LHCN-M2 (cell line): Measurements from ENCODE around the gene KCNE3. TPM values are rescaled to one million over a fixed set of nuclear protein-coding genes. Genes with fewer than 3 reads are reported as not detected.

Experiments
- DNase-seq: peaks from one replicate; pipeline ENCODE4 v3.0.0-alpha.2; 2012; ENCODE audit warnings: low read depth
- total RNA-seq: library from RNA; depleted of rRNA; stranded (reverse); fragments of >200 nt; gene quantifications from 2 replicates; pipeline ENCODE4 v1.2.3, GENCODE V29; 2014

The KCNE3 gene
- total RNA-seq, 1 experiment from 2014 or later = 0.23 TPM

- no peak for DNase-seq
These were observed 4.5 kb upstream of the KCNE3 start for GRCh38 chr11:74471668-74472429.

DNA sequence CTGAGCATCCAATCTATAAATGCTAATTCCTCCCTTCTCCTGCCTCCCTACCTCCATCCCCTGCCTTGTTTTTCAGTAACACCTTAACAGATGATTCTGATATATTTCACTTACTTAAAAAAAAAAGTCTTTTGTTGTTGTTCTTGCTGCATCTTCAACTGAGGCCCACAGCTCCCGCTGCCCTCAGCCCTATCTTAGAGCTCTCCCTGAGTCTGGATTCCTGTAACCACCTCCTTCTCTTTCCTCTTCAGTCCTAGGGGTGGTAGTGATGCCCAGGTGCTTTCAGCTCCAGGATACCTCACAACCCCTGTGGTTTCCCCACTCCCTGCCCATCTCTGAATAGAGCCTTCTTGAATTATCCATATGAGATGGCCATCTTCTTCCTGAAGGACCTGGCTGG lies 3.7 kb upstream of the KCNE3 start:
- DNase-seq = no peak

GRCh38 chr11:74470526-74470925 lies 3.2 kb upstream of the KCNE3 start:
- DNase-seq = no peak

DNA sequence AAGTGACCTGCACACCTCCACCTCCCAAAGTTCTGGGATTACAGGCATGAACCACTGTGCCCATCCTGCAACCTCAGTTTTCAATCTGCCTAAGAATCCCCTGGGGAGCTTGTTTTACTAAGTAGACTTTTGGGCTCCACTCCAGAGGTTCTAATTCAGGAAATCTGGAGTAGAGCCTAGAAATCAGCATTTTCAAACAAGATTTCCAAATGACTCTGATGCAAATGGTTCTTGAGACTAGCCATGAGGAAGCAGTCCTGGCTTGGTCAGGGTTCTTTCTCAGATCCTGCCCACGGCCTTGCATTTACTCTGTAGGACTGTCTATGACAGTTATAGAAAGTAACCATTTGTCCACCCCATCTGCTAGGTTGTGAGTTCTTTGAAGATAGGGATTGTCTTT lies 1.6 kb upstream of the KCNE3 start:
- no peak for DNase-seq

DNA sequence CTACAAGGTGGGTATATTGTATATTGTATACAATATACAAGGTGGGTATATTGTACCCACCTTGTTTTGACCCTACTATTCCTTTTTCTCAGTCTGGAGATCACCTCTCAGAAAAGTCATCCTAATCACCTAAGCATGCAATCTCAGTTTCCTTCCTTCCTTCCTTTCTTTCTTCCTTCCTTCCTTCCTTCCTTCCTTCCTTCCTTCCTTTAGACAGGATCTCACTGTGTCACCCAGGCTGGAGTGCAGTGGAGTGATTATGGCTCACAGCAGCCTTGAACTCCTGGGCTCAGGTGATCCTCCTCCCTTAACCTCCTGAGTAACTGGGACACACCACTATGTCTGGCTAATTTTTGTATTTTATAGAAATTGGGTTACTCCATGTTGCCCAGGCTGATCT lies 1.2 kb upstream of the KCNE3 start:
- no peak for DNase-seq

GRCh38 chr11:74468058-74468457 lies 709 bp upstream of the KCNE3 start:
- DNase-seq = no peak

- no peak for DNase-seq
These were observed 2.0 kb downstream of the KCNE3 start for GRCh38 chr11:74465291-74465708.

DNA sequence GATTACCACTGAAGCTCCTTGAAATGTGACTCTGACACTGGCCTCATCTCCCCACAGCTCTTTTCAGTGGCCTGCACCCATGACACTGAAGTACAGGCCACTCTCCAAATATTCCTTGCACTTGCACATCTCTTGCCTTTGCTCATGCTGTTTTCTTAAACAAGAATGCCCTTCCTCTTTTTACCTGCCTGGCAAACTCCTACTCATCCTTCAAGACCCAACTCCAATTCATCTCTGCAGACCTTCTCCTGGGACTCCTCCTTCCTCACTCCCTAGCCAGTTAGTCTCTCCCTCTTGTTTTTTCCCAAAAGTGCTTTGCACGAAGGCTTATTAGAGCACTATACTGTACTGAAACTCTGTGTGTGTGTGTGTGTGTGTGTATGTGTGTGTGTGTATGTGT lies 2.6 kb downstream of the KCNE3 start:
- DNase-seq = no peak

DNA sequence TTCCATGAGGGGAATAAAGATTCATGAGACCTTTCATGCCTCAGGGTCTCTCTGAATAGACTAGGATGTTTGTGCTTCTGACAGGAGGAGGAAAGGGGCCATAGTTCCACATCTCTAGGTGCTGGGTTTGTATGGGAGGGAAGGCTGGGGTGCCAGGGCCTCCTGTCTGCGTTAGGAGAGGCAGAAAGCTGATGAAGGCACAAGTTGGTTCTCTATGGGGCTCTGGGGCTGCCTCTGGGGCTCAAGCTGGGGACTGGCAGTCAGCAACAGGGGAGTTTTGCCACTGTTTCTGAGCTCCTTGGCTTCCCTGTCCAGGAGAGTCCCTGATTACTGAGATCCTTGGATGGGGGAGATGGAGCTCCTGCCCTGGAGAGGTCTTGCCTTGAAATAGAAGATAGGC lies 4.1 kb downstream of the KCNE3 start:
- no peak for DNase-seq

DNA sequence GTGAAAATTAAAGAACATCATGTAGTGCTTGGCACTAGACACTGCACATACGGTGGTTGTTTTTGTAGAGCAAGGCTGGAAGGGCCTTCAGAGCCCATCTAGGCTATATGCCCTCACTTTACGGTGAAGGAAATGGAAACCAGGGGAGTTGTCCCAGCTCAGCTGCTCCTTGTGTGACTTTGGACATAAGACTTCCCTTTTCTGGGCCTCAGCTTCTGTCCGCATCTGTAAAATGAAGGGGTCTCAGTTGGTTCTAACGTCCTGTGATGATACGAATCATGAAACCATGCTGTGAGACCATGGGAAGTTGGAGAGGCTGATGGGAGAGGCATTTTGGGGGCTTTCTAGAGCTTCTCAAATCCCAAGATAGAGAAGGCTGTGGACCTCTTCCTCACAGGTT lies 4.7 kb downstream of the KCNE3 start:
- DNase-seq = no peak

DNA sequence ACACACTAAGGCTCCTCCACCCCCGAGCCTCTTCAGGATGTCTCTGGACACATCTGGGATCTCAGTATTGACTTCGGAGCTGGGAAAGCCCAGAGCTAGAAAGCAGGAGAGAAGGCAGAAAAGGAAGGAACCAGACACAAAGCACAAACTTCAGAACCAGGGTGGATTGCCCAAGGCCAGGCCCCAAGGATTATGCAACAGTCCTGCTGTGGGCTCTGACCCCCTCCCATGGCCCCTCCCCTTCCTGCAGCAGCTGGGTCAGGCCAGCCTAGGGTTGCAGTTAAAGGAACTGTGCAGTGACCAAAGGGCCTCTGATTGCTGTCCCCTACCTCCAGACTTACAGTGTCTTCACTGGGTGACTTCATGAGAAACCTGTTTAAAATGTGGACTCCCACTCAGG lies 5.3 kb downstream of the KCNE3 start:
- peak; percentile 25 for DNase-seq

DNA sequence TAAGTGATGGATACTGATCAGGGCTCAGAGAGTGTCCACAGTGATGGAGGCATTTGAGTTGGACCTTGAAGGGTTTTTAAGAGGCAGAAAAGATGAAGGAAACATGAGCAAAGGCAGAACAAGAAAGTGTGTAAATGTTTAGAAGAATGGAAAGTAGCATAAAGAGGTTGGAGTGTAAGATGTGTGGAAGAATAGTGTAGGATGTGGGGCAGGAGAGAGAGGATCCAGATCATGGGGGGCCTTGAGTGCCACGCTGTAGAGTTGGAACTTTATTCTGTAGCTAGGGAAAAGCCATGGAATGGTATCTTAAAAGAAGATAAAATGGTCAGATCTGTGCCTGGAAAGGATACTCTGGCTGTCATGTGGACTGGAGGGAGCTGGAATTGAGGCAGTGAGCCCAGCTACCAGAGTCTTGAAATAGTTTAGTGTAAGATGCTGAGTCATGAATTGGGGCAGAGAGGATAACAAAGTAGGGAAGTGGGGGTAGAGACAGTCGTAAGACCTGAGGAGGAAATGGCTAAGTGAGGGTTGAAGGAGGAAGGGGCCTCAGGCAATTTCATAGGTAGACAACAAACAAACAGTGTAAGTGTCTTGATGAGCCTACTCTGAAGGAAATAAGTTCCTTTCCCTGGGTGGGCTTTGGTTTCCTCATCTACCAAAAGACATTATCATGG lies 6.7 kb downstream of the KCNE3 start:
- no peak for DNase-seq

- DNase-seq = no peak
These were observed 7.3 kb downstream of the KCNE3 start for GRCh38 chr11:74460065-74460464.

- no peak for DNase-seq
These were observed 7.8 kb downstream of the KCNE3 start for GRCh38 chr11:74459584-74459983.

DNA sequence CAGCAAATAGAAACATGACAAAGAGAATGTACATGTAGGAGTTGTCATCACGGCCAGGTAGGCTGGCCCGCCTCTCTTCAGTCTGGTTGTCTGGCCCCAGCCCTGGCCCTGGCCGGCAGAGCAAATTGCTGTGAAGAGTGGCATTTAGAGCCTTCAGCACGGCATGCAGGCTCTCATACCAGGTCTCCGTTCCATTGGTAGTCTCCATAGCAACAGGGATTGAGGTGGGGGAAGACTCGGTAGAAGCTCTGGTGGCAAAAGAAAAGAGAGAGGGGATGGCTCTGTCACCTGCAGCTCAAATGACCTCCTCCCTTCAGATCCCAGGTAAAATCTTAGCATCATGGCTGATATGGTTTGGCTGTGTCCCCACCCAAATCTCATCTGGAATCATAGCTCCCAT lies 10.0 kb downstream of the KCNE3 start:
- DNase-seq = no peak

GRCh38 chr11:74453373-74453975 lies 13.9 kb downstream of the KCNE3 start:
- peak; percentile 42 for DNase-seq

- no peak for DNase-seq
These were observed 15.0 kb downstream of the KCNE3 start for GRCh38 chr11:74452366-74452765.

GRCh38 chr11:74450318-74450717 lies 17.0 kb downstream of the KCNE3 start:
- DNase-seq = no peak

DNA sequence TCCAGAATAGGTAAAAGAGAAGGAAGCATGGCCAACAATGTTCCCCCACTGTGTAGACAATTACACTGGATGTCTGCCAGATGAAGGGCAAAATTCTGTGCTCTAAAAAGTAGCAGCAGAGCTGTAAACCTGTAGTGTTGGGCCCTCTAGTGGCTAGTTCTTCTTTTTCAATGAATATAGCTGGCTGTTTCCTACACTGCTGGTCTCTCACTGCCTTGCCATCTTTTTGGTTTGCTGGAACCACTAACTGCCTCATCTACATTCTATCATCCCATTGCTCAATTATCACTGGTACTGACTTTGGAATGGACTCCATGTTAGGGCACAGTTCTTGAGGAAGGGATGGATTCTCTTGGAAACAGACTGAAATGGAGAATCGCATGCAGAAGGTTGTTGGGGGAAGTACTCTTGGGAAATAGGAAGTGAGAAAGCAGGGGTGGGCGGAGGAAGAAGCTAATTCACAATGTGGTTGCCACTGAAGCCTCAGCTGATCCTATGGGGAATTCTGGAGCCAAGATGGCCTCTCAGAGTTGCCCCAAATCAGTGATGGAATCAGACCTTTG lies 17.9 kb downstream of the KCNE3 start:
- peak; percentile 84 for DNase-seq

- no peak for DNase-seq
These were observed 19.6 kb downstream of the KCNE3 start for GRCh38 chr11:74447720-74448119.

DNA sequence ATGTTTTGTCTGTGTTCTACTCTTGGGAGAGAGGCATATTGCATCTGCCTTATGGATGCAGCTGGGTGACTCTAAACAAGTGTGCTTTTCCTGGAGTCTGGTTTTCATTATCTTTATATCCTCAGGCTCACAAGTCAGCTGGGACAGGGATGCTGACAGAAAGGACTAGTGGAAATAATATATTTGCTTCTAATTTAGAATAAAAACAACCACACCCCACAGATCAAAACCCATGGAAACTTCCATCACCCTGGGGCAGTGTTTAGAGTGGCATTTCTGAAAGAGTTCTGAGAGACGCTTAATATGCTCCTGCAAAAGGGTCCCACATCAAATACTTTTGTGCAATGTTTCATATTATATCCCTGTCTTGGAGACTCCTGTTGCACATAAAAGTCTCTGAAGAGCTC lies 20.8 kb downstream of the KCNE3 start:
- no peak for DNase-seq

DNA sequence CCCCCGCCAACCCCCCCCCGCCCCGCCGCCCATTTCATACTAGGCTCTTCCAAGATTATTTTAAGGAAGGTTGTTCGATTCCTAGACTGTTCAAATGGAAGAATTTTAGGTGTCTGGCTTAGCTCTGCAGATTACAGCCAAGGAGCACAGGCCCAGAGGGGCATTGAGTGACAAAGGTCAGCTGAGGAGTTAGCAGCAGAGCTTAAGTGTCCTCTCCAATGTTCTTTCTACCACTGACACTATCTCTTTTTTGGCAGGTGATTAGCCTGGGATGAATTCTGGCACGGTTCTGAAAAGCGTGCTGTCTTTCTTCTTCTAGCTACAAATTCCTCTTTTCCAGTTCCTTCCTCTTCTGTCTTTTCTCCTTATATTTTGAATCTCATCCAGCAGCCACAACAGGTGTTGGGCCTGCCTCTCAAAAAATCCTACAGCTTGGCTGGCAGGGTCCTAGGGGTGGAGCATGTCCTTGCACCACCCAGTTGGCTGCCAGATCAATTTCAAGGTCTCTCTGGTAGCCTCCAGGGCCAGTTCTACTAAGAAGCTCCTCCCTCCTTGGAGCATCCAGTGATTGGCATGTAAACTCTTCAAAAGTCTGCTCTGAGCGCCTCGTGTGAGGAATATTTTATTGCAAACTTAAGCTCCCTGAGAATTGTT lies 23.0 kb downstream of the KCNE3 start:
- peak; percentile 71 for DNase-seq
